GM12878 (cell line): ENCODE measurements around the gene PHKB.

Source experiments
- NR2F1 ChIP-seq: fragments of 450-650 bp; conservative IDR thresholded peaks from 2 replicates; pipeline ENCODE4 v1.6.1; 2017; ENCODE audit warnings: mild to moderate bottlenecking
- POLR2AphosphoS5 ChIP-seq: IDR thresholded peaks from 2 replicates; pipeline ENCODE4 v1.6.1; 2011; ENCODE audit warnings: mild to moderate bottlenecking, low read length, inconsistent platforms
- TF ChIP-seq, protein P1 (sequence below): IDR thresholded peaks from 2 replicates; pipeline ENCODE4 v1.6.1; 2012; ENCODE audit warnings: low read depth, low read length, improper control_type of control experiment

GRCh38 chr16:47664653-47665325 lies 203.7 kb downstream of the PHKB start:
- TF ChIP-seq, protein P1, sequence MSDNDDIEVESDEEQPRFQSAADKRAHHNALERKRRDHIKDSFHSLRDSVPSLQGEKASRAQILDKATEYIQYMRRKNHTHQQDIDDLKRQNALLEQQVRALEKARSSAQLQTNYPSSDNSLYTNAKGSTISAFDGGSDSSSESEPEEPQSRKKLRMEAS, result no peak
- no peak for TF ChIP-seq POLR2AphosphoS5
- no peak for TF ChIP-seq NR2F1
